Vagina (tissue), 2 donors: ENCODE results near the gene DAGLB.

Source experiments
- CTCF ChIP-seq, 3 experiments: fragments of 450-650 bp in 2 of 3; fragments of 200-600 bp in 1 of 3; sonication (generic) in 1 of 3; IDR thresholded peaks; one replicate each; pipeline ENCODE4 v1.5.1; 2017 to 2019; ENCODE audit warnings: antibody characterized with exemption in 3 of 3, mild to moderate bottlenecking in 2 of 3, moderate library complexity in 2 of 3
- POLR2A ChIP-seq, 2 donors: fragments of 450-650 bp; IDR thresholded peaks; one replicate each; pipeline ENCODE4 v1.6.1; 2017; ENCODE audit warnings: antibody characterized with exemption in 2 of 2, mild to moderate bottlenecking in 2 of 2, moderate library complexity in 2 of 2
- POLR2AphosphoS5 ChIP-seq, 2 donors: sonication (generic); formaldehyde crosslinking; IDR thresholded peaks; one replicate each; pipeline ENCODE4 v1.9.0; 2017; ENCODE audit warnings: antibody characterized with exemption in 2 of 2, mild to moderate bottlenecking in 2 of 2, low read depth in 1 of 2; ENCODE audit not compliant: insufficient read depth in 1 of 2

GRCh38 chr7:6437251-6437650 is 10.5 kb downstream of the DAGLB start:
- TF ChIP-seq CTCF (IDR thresholded peaks at IDR 0.05) (no peak), POLR2AphosphoS5 (IDR thresholded peaks at IDR 0.05; ENCODE audit: insufficient read depth in 1 of 2, low read depth in 1 of 2) (no peak), POLR2A (IDR thresholded peaks at IDR 0.05) (no peak)
